GM21526 (cell line): ENCODE measurements around the gene PRDM16.
"Not testable (repeated sequence)": the region's sequence is repeated elsewhere in the genome, so short reads cannot be mapped to it uniquely, and the experiment has no call there.

Source experiments
- ATAC-seq: cut with Tn5 transposase; IDR thresholded peaks from one replicate; pipeline ENCODE4 v1.9.1; 2021; ENCODE audit warnings: moderate library complexity; ENCODE audit not compliant: unreplicated experiment, low FRiP score

PRDM16 gene

GRCh38 chr1:3233551-3233950, 164.5 kb downstream of the PRDM16 start:
- no peak for ATAC-seq

GRCh38 chr1:3234281-3234680, 165.3 kb downstream of the PRDM16 start:
- ATAC-seq = no peak

- no peak for ATAC-seq
These were observed 166.0 kb downstream of the PRDM16 start for GRCh38 chr1:3234956-3235355.

- ATAC-seq = no peak
These were observed 166.5 kb downstream of the PRDM16 start for GRCh38 chr1:3235496-3235895.

- no peak for ATAC-seq
These were observed 167.4 kb downstream of the PRDM16 start for GRCh38 chr1:3236361-3236760.

- no peak for ATAC-seq
These were observed 168.0 kb downstream of the PRDM16 start for GRCh38 chr1:3236955-3237354.

GRCh38 chr1:3237570-3237969, 168.6 kb downstream of the PRDM16 start:
- no peak for ATAC-seq

GRCh38 chr1:3237994-3238702, 169.1 kb downstream of the PRDM16 start:
- ATAC-seq = no peak

GRCh38 chr1:3238703-3239278, 169.8 kb downstream of the PRDM16 start:
- ATAC-seq = no peak

GRCh38 chr1:3239991-3240390, 171.0 kb downstream of the PRDM16 start:
- ATAC-seq = not testable (repeated sequence)

- ATAC-seq = no peak
These were observed 171.7 kb downstream of the PRDM16 start for GRCh38 chr1:3240524-3241235.

- ATAC-seq = no peak
These were observed 172.2 kb downstream of the PRDM16 start for GRCh38 chr1:3241236-3241550.

- no peak for ATAC-seq
These were observed 172.8 kb downstream of the PRDM16 start for GRCh38 chr1:3241673-3242407.

GRCh38 chr1:3242408-3243260, 173.6 kb downstream of the PRDM16 start:
- ATAC-seq = no peak

GRCh38 chr1:3243304-3243703, 174.3 kb downstream of the PRDM16 start:
- no peak for ATAC-seq

GRCh38 chr1:3244025-3244926, 175.3 kb downstream of the PRDM16 start:
- no peak for ATAC-seq

GRCh38 chr1:3244927-3245315, 175.9 kb downstream of the PRDM16 start:
- no peak for ATAC-seq

GRCh38 chr1:3245344-3245743, 176.3 kb downstream of the PRDM16 start:
- no peak for ATAC-seq

- no peak for ATAC-seq
These were observed 176.8 kb downstream of the PRDM16 start for GRCh38 chr1:3245768-3246167.
